WI38 (cell line): ENCODE measurements around the gene SYT12.
A peak's percentile ranks its signal among the peaks of the same experiment; 100 is the strongest.

ENCODE experiments used
- H3K4me3 ChIP-seq: 2 replicates; pipeline ENCODE4 v1.5.1; 2011; ENCODE audit warnings: low read depth, mild to moderate bottlenecking, control low read depth, low read length
- CTCF ChIP-seq: IDR thresholded peaks from 2 replicates; pipeline ENCODE4 v1.5.1; 2012; ENCODE audit warnings: low read depth, mild to moderate bottlenecking, control low read depth, low read length

The SYT12 gene

DNA sequence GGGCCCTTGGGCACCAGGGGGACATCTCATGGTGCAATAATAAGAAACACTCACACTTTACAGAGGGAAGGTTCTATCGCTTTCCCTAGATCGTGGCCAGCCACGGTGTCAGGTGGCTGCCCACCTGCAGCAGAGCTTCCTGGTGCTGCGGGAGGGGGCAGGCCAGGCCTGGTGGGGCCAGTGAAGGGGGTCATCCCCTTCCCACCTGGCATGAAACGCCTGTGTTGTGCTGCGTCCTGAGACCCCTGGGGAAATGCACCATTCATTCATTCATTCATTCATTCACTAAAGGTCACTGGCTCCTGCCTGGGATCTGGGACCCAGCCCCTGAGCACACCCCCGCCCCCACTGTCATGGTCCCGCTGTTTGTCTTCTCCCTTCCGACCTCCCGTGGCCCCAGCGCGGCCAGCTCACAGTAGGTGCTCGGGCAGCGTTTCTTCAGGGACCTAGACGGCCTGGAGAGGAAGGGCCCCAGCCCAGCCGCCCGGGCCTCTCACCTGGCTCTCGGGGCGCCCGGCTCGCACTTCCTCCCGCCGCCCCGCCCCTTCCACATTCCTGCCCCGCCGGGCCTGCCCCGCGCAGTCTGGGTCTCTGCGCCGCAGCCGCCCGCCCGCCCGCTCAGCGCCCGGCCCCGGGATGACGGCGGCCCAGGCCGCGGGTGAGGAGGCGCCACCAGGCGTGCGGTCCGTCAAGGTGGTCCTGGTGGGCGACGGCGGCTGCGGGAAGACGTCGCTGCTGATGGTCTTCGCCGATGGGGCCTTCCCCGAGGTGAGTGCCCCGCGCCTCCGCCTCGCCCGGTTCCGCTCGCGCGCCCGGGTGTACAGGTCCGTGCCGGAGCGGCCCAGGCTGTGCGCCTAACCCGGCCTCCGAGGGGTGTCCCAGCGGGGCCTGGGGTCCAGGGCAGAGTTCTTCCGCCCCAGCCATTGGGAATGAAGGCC is 33.6 kb downstream of the SYT12 start, which contains the start of gene RHOD:
RHOD (plus strand) TSS at position 581 of the 938 bp plus-strand sequence; CDS start at position 637, 56 bp downstream.
- peak within 1 kb of the TSS; percentile 62 for H3K4me3 ChIP-seq
- TF ChIP-seq CTCF = no peak

DNA sequence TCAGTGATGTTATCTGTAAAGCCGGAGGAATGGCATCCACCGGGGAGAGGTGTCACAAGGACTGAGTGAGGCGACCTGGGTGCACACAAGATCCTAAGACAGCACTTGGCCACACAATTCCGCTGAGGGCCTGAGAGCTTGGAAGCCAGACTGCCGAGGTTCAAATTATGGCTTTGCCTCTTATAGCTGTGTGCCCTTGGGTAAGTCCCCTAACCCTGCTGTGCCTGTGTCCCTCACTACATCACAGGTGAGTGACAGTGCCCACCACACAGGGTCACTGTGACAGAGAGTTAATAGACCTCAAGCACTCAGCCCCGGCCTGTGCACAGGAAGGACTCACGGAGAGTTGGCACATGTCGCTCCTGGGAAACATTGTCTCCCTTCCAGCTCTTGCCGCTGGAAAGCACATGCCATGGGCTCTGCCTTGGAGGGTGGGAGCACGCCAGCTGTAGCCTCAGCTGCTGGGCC is 34.3 kb downstream of the SYT12 start:
- H3K4me3 ChIP-seq = peak overlapping the region; percentile 62
- TF ChIP-seq CTCF = no peak

DNA sequence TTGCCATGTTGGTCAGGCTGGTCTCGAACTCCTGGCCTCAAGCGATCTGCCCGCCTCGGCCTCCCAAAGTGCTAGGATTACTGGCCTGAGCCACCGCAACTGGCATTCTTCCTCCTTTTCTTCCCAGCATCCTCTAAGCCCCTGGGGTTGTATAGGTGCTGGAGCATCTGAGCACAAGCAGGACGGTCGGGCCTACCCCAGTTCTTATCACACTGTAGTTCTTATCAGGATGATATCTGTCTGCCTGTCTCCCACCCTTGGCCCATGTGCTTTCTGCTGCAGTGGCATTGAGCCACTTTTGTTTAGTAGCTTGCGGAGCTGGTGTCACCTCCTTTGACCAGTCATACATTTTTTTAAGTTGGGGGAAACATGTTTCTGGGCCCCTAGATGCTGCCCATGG is 35.6 kb downstream of the SYT12 start:
- no peak overlapping the region for H3K4me3 ChIP-seq
- TF ChIP-seq CTCF = no peak

DNA sequence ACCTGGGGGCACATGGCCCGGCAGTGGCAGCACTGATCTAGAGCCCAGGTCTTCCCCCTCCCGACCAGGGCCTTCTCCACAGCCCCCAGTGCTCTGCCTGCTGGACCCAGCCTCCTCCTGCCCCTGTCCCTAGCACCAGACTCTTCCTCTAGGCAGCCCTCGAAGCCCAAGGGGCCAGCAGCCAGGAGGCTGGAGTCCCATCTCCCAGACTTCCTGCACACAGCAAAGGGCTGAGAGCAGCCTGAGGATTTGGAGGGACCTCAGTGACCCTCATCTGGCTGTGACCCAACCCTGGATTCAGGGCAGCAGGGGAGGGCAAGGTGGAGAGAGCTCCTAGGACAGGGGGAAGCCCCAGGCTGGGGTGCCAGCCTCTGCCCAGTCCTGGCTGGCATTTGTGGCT is 36.7 kb downstream of the SYT12 start:
- TF ChIP-seq CTCF = no peak

DNA sequence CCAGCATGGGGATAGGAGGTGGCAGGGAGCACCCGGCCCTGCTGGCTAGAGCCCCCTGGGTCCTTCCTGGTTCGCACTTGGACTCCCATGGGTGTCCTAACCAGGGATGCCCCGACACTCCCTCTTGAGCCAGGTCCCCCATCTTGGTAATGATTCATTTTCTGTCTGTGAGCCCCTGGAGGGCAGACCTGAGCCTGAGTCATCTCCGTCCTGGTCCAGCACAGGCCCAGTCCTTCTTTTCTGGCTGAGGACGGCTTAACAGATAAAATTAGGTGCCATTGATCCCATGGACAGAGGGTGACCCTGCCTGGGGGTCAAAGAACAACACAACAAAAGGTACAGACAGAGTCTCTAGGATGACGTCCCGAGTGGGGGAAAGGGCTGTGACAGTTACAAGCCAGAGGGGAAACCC is 37.2 kb downstream of the SYT12 start:
- no peak for TF ChIP-seq CTCF
- no peak overlapping the region for H3K4me3 ChIP-seq

More for the DNA sequence above, 36.7 kb downstream of the SYT12 start:
- H3K4me3 ChIP-seq = no peak overlapping the region

GRCh38 chr11:67062526-67063373 is 39.8 kb downstream of the SYT12 start:
- H3K4me3 ChIP-seq = no peak overlapping the region
- TF ChIP-seq CTCF = no peak

GRCh38 chr11:67066333-67066709 is 43.4 kb downstream of the SYT12 start:
- TF ChIP-seq CTCF = no peak
- no peak overlapping the region for H3K4me3 ChIP-seq
